OCI-LY3 (cell line): Measurements from ENCODE around the gene FMNL2.

Experiments
- CTCF ChIP-seq: fragments of 200-600, 300-600 bp; sonication (generic); IDR thresholded peaks from 2 replicates; pipeline ENCODE4 v1.5.1; 2014; ENCODE audit warnings: antibody characterized with exemption, low read length, low read depth
- EZH2phosphoT487 ChIP-seq: fragments of 200-600 bp; shearing (Covaris generic); IDR thresholded peaks from 2 replicates; pipeline ENCODE4 v1.6.1; 2018; ENCODE audit warnings: antibody characterized with exemption, mixed run types, low read depth

DNA sequence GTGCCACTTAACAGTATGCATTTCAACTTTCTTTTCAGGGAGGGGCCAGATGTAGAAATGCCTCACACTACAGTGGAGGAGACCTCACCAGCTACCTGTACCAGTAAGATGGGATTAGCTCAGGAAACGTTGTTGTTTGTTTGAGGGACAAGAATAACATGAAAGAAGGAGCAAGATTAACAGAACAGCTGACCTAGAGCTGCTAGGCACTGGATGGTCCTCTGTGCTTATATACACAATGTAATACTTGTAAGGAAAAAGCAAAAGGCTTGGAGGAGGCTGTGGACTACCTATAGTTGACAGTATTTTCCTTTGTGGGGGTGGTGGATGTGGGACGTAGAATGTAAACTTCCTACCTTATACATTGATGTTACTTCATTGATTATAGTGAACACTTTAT is 154.4 kb downstream of the FMNL2 start:
- TF ChIP-seq CTCF (no peak), EZH2phosphoT487 (no peak)
